NOMO-1 treated with dmso at 0.1 percent for 144 hours (cell line): ENCODE data around the gene ZNF566.

Source experiments
- DNase-seq: peaks from one replicate; lab custom pipeline; 2025; ENCODE audit not compliant: unreplicated experiment; lab: John Stamatoyannopoulos, UW

Gene ZNF566

DNA sequence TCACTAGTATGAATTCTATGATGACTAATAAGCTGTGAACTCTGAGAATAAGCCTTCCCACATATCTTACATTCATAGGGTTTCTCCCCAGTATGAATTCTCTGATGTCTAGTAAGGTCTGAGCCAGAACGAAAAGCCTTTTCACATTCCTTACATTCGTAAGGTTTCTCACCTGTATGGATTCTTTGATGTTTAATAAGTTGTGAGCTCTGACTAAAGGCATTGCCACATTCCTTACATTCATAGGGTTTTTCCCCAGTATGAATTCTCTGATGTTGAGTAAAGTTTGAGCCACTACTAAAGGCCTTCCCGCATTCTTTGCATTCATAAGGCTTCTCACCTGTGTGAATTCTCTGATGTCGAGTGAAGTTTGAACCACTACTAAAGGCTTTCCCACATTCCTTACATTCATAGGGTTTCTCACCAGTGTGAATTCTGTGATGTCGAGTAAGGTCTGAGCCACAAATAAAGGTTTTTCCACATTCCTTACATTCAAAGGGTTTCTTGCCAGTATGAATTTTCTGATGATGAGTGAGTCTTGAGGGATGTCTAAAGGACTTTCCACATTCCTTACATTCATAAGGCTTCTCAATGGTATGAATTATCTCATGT lies 40.2 kb downstream of the ZNF566 start:
- DNase-seq = no peak

DNA sequence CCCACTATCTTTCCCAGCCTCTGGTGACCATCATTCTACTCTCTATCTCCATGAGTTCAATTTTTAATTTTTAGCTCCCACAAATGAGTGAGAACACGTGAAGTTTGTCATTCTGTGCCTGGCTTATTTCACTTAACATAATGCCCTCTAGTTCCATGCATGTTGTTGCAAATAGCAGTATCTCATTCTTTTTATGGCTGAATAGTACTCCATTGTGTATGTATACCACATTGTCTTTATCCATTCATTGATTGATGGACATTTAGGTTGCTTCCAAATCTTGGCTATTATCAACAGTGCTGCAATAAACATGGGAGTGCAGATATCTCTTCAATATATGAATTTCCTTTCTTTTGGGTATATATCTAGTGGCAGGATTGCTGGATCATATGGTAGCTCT lies 48.0 kb downstream of the ZNF566 start:
- DNase-seq = no peak

GRCh38 chr19:36436531-36436930 lies 52.8 kb downstream of the ZNF566 start:
- DNase-seq = no peak

GRCh38 chr19:36423925-36424324 lies 65.4 kb downstream of the ZNF566 start:
- no peak for DNase-seq

DNA sequence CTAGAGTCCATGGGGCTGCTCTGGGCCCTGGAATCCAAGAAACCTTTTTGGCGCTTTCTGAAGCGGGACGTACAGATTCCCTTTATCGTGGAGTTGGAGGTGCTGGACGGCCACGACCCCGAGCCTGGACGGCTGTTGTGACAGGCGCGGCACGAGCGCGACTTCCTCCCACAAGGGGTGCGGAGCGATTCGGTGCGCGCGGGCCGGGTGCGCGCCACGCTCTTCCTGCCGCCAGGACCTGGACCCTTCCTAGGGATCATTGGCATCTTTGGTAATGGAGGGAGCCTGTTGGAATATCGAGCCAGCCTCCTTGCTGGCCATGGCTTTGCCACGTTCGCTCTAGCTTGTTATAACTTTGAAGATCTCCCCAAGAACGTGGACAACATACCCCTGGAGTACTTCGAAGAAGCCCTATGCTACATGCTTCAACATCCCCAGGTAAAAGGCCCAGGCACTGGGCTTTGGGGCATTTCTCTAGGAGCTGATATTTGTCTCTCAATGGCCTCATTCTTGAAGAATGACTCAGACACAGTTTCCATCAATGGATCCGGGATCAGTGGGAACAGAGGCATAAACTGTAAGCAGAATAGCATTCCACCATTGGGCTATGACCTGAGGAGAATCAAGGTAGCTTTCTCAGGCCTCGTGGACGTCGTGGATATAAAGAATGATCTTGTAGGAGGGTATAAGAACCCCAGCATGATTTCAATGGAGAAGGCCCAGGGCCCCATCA lies 67.4 kb downstream of the ZNF566 start:
- no peak for DNase-seq

GRCh38 chr19:36420961-36421748 lies 68.2 kb downstream of the ZNF566 start:
- DNase-seq = no peak

- DNase-seq = peak; percentile 44
Measured at GRCh38 chr19:36418287-36419001, 70.9 kb downstream of the ZNF566 start, which contains the start of gene ZFP82. Gene ZFP82, minus strand, starts transcription at chr19:36418644. Its CDS starts 8,855 bp downstream, at chr19:36409789.

- DNase-seq = no peak
Measured at GRCh38 chr19:36417752-36418286, 71.5 kb downstream of the ZNF566 start.

GRCh38 chr19:36409841-36410240 lies 79.5 kb downstream of the ZNF566 start:
- no peak for DNase-seq

DNA sequence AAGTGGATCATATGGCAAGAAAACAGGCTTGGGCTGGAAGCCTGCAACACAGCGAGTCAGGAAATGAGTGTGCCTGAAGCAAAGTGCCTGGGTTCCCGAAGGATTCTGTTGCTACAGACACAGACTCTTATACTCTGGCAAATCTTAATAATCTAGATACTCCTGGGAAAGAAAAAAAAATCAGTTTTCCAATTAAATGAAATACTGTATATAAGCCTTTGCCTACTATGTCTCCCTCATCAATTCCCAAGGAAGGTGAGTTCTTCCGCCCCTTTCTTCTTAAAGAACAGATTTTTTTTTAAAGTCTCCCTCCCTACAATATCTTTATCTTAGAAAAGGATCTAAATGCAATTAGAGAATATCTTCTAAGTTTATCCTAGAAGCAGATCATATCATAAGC lies 81.3 kb downstream of the ZNF566 start:
- no peak for DNase-seq

GRCh38 chr19:36404498-36404897 lies 84.9 kb downstream of the ZNF566 start:
- no peak for DNase-seq

DNA sequence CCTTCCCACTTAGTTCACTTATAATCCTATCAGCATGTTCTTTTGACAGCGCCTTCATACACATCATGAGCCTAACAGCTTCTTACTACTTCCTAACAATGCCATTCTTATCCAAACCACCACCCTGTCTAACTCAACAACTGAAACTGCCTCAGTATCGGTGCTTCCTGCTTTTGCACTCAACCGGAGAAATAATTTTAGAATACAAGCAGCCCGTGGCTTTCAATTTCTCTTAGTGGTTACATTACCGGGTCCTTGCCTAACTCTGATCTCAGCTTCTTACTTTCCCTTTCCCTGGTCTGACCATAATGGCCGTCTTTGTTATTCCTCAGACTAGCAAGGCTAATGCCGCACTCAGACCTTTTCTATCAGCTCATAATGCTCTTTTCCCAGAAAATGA lies 87.9 kb downstream of the ZNF566 start:
- DNase-seq = peak; percentile 41

- no peak for DNase-seq
Measured at GRCh38 chr19:36398571-36398970, 90.8 kb downstream of the ZNF566 start.
